Neural cell (in vitro differentiated cells): Measurements from ENCODE around the gene IL24. TPM values are rescaled to one million over a fixed set of nuclear protein-coding genes. Genes with fewer than 3 reads are reported as not detected.

Source experiments
- H2AFZ ChIP-seq: fragments of 200-600, 300-800 bp; sonication (generic), shearing (Covaris generic); 2 replicates; pipeline ENCODE4 v1.6.0; 2014; ENCODE audit warnings: low read depth, mild to moderate bottlenecking, antibody characterized with exemption, low read length, moderate library complexity
- H3F3A ChIP-seq: fragments of 200-600 bp; shearing (Covaris generic); 2 replicates; pipeline ENCODE4 v1.6.1; 2016; ENCODE audit warnings: mild to moderate bottlenecking, moderate library complexity, mixed read lengths, antibody characterized with exemption, low read length; ENCODE audit not compliant: insufficient read depth, poor library complexity, severe bottlenecking
- H3K27ac ChIP-seq: fragments of 200-600, 300-800 bp; sonication (generic), shearing (Covaris generic); 2 replicates; pipeline ENCODE4 v1.5.1; 2014; ENCODE audit warnings: mild to moderate bottlenecking, low read length, moderate library complexity
- H3K27me3 ChIP-seq: fragments of 300-800, 200-600 bp; sonication (generic), shearing (Covaris generic); 2 replicates; pipeline ENCODE4 v1.6.0; 2014; ENCODE audit warnings: mild to moderate bottlenecking, low read depth, low read length, moderate library complexity; ENCODE audit not compliant: insufficient read depth
- H3K36me3 ChIP-seq: fragments of 300-800, 200-600 bp; sonication (generic), shearing (Covaris generic); 2 replicates; pipeline ENCODE4 v1.5.1; 2014; ENCODE audit warnings: mild to moderate bottlenecking, antibody characterized with exemption, low read length, moderate library complexity; ENCODE audit not compliant: insufficient read depth
- H3K4me2 ChIP-seq: fragments of 300-800, 200-600 bp; sonication (generic), shearing (Covaris generic); 2 replicates; pipeline ENCODE4 v1.6.0; 2014; ENCODE audit warnings: mild to moderate bottlenecking, low read length
- H3K4me3 ChIP-seq: fragments of 300-800, 200-600 bp; sonication (generic), shearing (Covaris generic); 2 replicates; pipeline ENCODE4 v1.5.1; 2014; ENCODE audit warnings: mild to moderate bottlenecking, low read length, moderate library complexity
- H3K79me2 ChIP-seq: fragments of 200-600 bp; shearing (Covaris generic); replicated peaks from 2 replicates; pipeline ENCODE4 v1.6.0; 2014; ENCODE audit warnings: mild to moderate bottlenecking, low read length, moderate library complexity; ENCODE audit not compliant: insufficient read depth
- H3K9ac ChIP-seq: fragments of 300-800, 200-600 bp; sonication (generic), shearing (Covaris generic); 2 replicates; pipeline ENCODE4 v1.6.1; 2016; ENCODE audit warnings: mild to moderate bottlenecking, low read length, mixed read lengths
- H3K9me2 ChIP-seq: fragments of 200-600 bp; shearing (Covaris generic); 2 replicates; pipeline ENCODE4 v1.6.1; 2016; ENCODE audit warnings: mild to moderate bottlenecking, low read length, mixed read lengths; ENCODE audit not compliant: insufficient read depth
- H3K9me3 ChIP-seq: fragments of 200-600, 300-800 bp; sonication (generic), shearing (Covaris generic); 2 replicates; pipeline ENCODE4 v1.6.1; 2016; ENCODE audit warnings: mild to moderate bottlenecking, mixed run types, low read length, moderate library complexity, mixed read lengths
- H4K20me1 ChIP-seq: fragments of 200-600 bp; shearing (Covaris generic); 2 replicates; pipeline ENCODE4 v1.6.1; 2016; ENCODE audit warnings: mild to moderate bottlenecking, mixed run types; ENCODE audit not compliant: insufficient read depth
- CTCF ChIP-seq: fragments of 450-650 bp; IDR thresholded peaks from 2 replicates; pipeline ENCODE4 v1.5.1; 2014; ENCODE audit warnings: antibody characterized with exemption, mild to moderate bottlenecking, moderate library complexity; ENCODE audit not compliant: poor library complexity, severe bottlenecking
- EP300 ChIP-seq: fragments of 450-650 bp; conservative IDR thresholded peaks from 2 replicates; pipeline ENCODE4 v1.6.1; 2014; ENCODE audit warnings: antibody characterized with exemption, mild to moderate bottlenecking, moderate library complexity; ENCODE audit not compliant: poor library complexity, severe bottlenecking
- EZH2 ChIP-seq: fragments of 200-600, 300-800 bp; shearing (Covaris generic), sonication (generic); IDR thresholded peaks from 2 replicates; pipeline ENCODE4 v1.6.1; 2014; ENCODE audit warnings: antibody characterized with exemption, low read length, borderline replicate concordance, mild to moderate bottlenecking; ENCODE audit not compliant: insufficient read depth, poor library complexity, severe bottlenecking
- MXI1 ChIP-seq: fragments of 450-650 bp; conservative IDR thresholded peaks from 2 replicates; pipeline ENCODE4 v1.6.1; 2014; ENCODE audit warnings: antibody characterized with exemption, mild to moderate bottlenecking; ENCODE audit not compliant: poor library complexity, severe bottlenecking
- POLR2AphosphoS5 ChIP-seq: IDR thresholded peaks from 2 replicates; pipeline ENCODE4 v1.6.1; 2012
- RAD21 ChIP-seq: fragments of 450-650 bp; conservative IDR thresholded peaks from 2 replicates; pipeline ENCODE4 v1.6.1; 2014; ENCODE audit warnings: antibody characterized with exemption, mild to moderate bottlenecking, moderate library complexity
- REST ChIP-seq: IDR thresholded peaks from 2 replicates; pipeline ENCODE4 v1.6.1; 2012; ENCODE audit warnings: borderline replicate concordance
- SMC3 ChIP-seq: fragments of 450-650 bp; conservative IDR thresholded peaks from 2 replicates; pipeline ENCODE4 v1.6.1; 2014; ENCODE audit warnings: antibody characterized with exemption, mild to moderate bottlenecking, moderate library complexity; ENCODE audit not compliant: poor library complexity
- TAF1 ChIP-seq: IDR thresholded peaks from 2 replicates; pipeline ENCODE4 v1.6.1; 2012; ENCODE audit warnings: low read depth
- polyA plus RNA-seq: library from polyadenylated mRNA; depleted of rRNA; stranded (reverse); fragments of >200 nt; gene quantifications from 2 replicates; pipeline ENCODE4 v1.2.3, GENCODE V29; 2014

The IL24 gene
- polyA plus RNA-seq, 1 donor from 2014 or later: not detected

GRCh38 chr1:206913766-206914537, 16.7 kb downstream of the IL24 start:
- Histone ChIP-seq H3K27ac (no peak overlapping the region), H3K27me3 (peaks cover 21% of the 10 kb centered on the region)

GRCh38 chr1:206915030-206915735, 17.9 kb downstream of the IL24 start:
- H3K4me2 ChIP-seq: no peak overlapping the region
- no peak overlapping the region for H2AFZ ChIP-seq
- TF ChIP-seq SMC3: no peak
- no peak for TF ChIP-seq TAF1
- TF ChIP-seq POLR2AphosphoS5: no peak
- TF ChIP-seq EZH2: no peak
- TF ChIP-seq EP300: no peak
- TF ChIP-seq CTCF: no peak
- TF ChIP-seq REST: no peak
- no peak for TF ChIP-seq RAD21
- no peak for TF ChIP-seq MXI1
- H3F3A ChIP-seq: no peaks in the 10 kb centered on the region
- no peak overlapping the region for H3K4me3 ChIP-seq
- H3K27ac ChIP-seq: no peak overlapping the region
- no peaks in the 10 kb centered on the region for H4K20me1 ChIP-seq
- H3K79me2 ChIP-seq: no peaks in the 10 kb centered on the region
- peaks cover 8% of the 10 kb centered on the region for H3K27me3 ChIP-seq
- H3K36me3 ChIP-seq: no peaks in the 10 kb centered on the region
- H3K9me3 ChIP-seq: no peaks in the 10 kb centered on the region
- H3K9ac ChIP-seq: no peak overlapping the region
- H3K9me2 ChIP-seq: no peaks in the 10 kb centered on the region

More at GRCh38 chr1:206913766-206914537, 16.7 kb downstream of the IL24 start:
- Histone ChIP-seq H3K79me2 (no peaks in the 10 kb centered on the region), H3K4me2 (no peak overlapping the region), H4K20me1 (no peaks in the 10 kb centered on the region), H3K4me3 (no peak overlapping the region), H3F3A (no peaks in the 10 kb centered on the region), H3K9me3 (no peaks in the 10 kb centered on the region), H2AFZ (no peak overlapping the region), H3K36me3 (no peaks in the 10 kb centered on the region), H3K9me2 (no peaks in the 10 kb centered on the region), H3K9ac (no peak overlapping the region)
- TF ChIP-seq SMC3 (no peak), EP300 (no peak)
